ENCODE results near the gene LY6G5C. TPM values are rescaled to one million over a fixed set of nuclear protein-coding genes. Genes with fewer than 3 reads are reported as not detected.
"Not testable (repeated sequence)": the region's sequence is repeated elsewhere in the genome, so short reads cannot be mapped to it uniquely, and the experiment has no call there.

Gene LY6G5C
- total RNA-seq, 1 experiment from 2014 or later, result 2.6 TPM

- Histone ChIP-seq H3K4me2 (no peak overlapping the region), H3K27ac (no peak overlapping the region), H3K9me2 (ENCODE audit: insufficient read depth) (no peaks in the 10 kb centered on the region), H4K20me1 (ENCODE audit: insufficient read depth) (no peaks in the 10 kb centered on the region), H3K27me3 (ENCODE audit: insufficient read depth, low read depth) (no peaks in the 10 kb centered on the region), H3K4me1 (replicated peaks; ENCODE audit: insufficient read depth) (no peaks in the 10 kb centered on the region; the same call in 1 of the 2 replicates), H2AFZ (no peak overlapping the region), H3F3A (ENCODE audit: insufficient read depth, low read depth) (no peaks in the 10 kb centered on the region), H3K36me3 (ENCODE audit: low read depth) (no peaks in the 10 kb centered on the region), H3K9me3 (ENCODE audit: insufficient read depth, low read depth) (no peaks in the 10 kb centered on the region), H3K79me2 (ENCODE audit: low read depth) (no peaks in the 10 kb centered on the region), H3K4me3 (no peak overlapping the region)
- TF ChIP-seq EZH2 (IDR thresholded peaks at IDR 0.05; ENCODE audit: low read depth), result no peak
- CTCF ChIA-PET, result interaction anchor here (0.5 kb wide), 2 partner anchors 17 to 59 kb away, joined by 3 to 15 read pairs; no protein-coding TSS in a partner anchor
- no TSS peak for BruUV-seq (replicated peaks)
- intact Hi-C loops (cut with micrococcal nuclease; ENCODE audit: unreplicated experiment), result no loop called here
- DNase-seq, result no peak
- POLR2A ChIA-PET (ENCODE audit: unreplicated experiment), result no interaction called here
Observed at GRCh38 chr6:31711233-31711632, 30.4 kb upstream of the LY6G5C start.

DNA sequence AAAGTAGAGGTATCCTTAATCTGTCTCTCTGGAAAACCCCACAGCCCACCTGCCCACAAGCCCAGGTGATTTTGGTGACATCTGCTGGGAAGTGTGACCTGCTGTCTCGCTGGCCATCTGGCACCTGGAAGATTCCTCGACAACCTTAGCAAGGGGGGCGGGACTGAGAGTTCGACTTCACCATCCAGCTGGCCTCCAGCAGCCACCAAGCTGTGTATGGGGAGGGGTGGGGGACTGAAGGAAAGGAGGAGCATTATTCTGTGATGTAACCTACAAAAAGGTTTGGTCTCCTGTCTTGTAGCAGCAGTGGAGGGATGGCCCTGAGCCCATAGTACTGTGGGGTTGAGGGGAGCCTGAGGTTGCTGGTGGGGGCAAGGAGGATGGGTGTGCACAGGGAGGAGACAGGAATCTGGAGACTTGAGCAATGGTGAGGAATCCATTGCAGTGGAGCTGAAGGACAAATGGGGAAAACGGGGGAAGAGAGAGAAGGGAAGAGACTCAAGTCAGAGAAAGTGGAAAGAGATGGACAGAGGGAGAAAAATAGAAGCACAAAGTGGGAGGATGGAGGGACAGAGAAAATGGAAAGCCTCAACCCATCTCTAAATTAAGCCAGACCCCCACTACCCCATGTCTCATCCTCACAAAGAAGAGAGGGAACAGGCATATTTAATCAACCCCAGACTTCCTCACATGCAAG, 29.8 kb upstream of the LY6G5C start:
- CTCF ChIA-PET, result interaction anchor here (0.5 kb wide), 1 partner anchor 17 kb away, joined by 3 read pairs; no protein-coding TSS in a partner anchor
- POLR2A ChIA-PET (ENCODE audit: unreplicated experiment), result no interaction called here
- no peak overlapping the region for H3K4me3 ChIP-seq
- DNase-seq, result no peak
- intact Hi-C loops (cut with micrococcal nuclease; ENCODE audit: unreplicated experiment), result no loop called here
- no peaks in the 10 kb centered on the region for H3K9me3 ChIP-seq (ENCODE audit: insufficient read depth, low read depth)
- no peak for TF ChIP-seq EZH2 (IDR thresholded peaks at IDR 0.05; ENCODE audit: low read depth)
- TF ChIP-seq, protein P1, sequence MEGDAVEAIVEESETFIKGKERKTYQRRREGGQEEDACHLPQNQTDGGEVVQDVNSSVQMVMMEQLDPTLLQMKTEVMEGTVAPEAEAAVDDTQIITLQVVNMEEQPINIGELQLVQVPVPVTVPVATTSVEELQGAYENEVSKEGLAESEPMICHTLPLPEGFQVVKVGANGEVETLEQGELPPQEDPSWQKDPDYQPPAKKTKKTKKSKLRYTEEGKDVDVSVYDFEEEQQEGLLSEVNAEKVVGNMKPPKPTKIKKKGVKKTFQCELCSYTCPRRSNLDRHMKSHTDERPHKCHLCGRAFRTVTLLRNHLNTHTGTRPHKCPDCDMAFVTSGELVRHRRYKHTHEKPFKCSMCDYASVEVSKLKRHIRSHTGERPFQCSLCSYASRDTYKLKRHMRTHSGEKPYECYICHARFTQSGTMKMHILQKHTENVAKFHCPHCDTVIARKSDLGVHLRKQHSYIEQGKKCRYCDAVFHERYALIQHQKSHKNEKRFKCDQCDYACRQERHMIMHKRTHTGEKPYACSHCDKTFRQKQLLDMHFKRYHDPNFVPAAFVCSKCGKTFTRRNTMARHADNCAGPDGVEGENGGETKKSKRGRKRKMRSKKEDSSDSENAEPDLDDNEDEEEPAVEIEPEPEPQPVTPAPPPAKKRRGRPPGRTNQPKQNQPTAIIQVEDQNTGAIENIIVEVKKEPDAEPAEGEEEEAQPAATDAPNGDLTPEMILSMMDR (conservative IDR thresholded peaks at IDR 0.05), result no peak
- no peaks in the 10 kb centered on the region; the same call in 1 of the 2 replicates for H3K4me1 ChIP-seq (replicated peaks; ENCODE audit: insufficient read depth)
- no TSS peak for BruUV-seq (replicated peaks)
- H4K20me1 ChIP-seq (ENCODE audit: insufficient read depth), result no peaks in the 10 kb centered on the region
- no peaks in the 10 kb centered on the region for H3K9me2 ChIP-seq (ENCODE audit: insufficient read depth)
- no peak overlapping the region for H3K4me2 ChIP-seq
- H3K79me2 ChIP-seq (ENCODE audit: low read depth), result no peaks in the 10 kb centered on the region
- H2AFZ ChIP-seq, result no peak overlapping the region
- H3K36me3 ChIP-seq (ENCODE audit: low read depth), result no peaks in the 10 kb centered on the region
- no peak overlapping the region for H3K27ac ChIP-seq
- H3F3A ChIP-seq (ENCODE audit: insufficient read depth, low read depth), result no peaks in the 10 kb centered on the region
- no peaks in the 10 kb centered on the region for H3K27me3 ChIP-seq (ENCODE audit: insufficient read depth, low read depth)

DNA sequence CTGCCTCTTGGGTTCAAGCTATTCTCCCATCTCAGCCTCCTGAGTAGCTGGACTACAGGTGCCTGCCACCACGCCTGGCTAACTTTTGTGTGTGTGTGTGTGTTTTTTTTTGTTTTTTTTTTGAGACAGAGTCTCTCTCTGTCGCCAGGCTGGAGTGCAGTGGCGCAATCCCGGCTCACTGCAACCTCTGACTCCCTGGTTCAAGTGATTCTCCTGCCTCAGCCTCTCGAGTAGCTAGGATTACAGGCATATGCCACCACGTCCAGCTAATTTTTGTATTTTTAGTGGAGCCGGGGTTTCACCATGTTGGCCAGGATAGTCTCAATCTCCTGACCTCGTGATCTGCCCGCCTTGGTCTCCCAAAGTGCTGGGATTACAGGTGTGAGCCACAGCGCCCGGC, 28.3 kb upstream of the LY6G5C start:
- BruUV-seq (replicated peaks); H3K9me2 ChIP-seq (ENCODE audit: insufficient read depth); POLR2A ChIA-PET (ENCODE audit: unreplicated experiment); H3F3A ChIP-seq (ENCODE audit: insufficient read depth, low read depth); H3K4me1 ChIP-seq (replicated peaks; ENCODE audit: insufficient read depth); H3K4me3 ChIP-seq; H3K27ac ChIP-seq; CTCF ChIA-PET; H3K79me2 ChIP-seq (ENCODE audit: low read depth); H3K9me3 ChIP-seq (ENCODE audit: insufficient read depth, low read depth); intact Hi-C loops (cut with micrococcal nuclease; ENCODE audit: unreplicated experiment); H3K27me3 ChIP-seq (ENCODE audit: insufficient read depth, low read depth); DNase-seq; H4K20me1 ChIP-seq (ENCODE audit: insufficient read depth); H3K36me3 ChIP-seq (ENCODE audit: low read depth); H2AFZ ChIP-seq; H3K4me2 ChIP-seq: not testable (repeated sequence)

GRCh38 chr6:31708224-31708623, 27.4 kb upstream of the LY6G5C start:
- Histone ChIP-seq H2AFZ (no peak overlapping the region), H3K4me1 (replicated peaks; ENCODE audit: insufficient read depth) (peaks cover 6% of the 10 kb centered on the region; the same call in 1 of the 2 replicates), H3K9me2 (ENCODE audit: insufficient read depth) (no peaks in the 10 kb centered on the region), H3K27me3 (ENCODE audit: insufficient read depth, low read depth) (no peaks in the 10 kb centered on the region), H3K79me2 (ENCODE audit: low read depth) (no peaks in the 10 kb centered on the region), H3F3A (ENCODE audit: insufficient read depth, low read depth) (no peaks in the 10 kb centered on the region), H3K4me3 (no peak overlapping the region), H3K4me2 (no peak overlapping the region), H3K36me3 (ENCODE audit: low read depth) (no peaks in the 10 kb centered on the region), H4K20me1 (ENCODE audit: insufficient read depth) (no peaks in the 10 kb centered on the region), H3K27ac (no peak overlapping the region), H3K9me3 (ENCODE audit: insufficient read depth, low read depth) (no peaks in the 10 kb centered on the region)
- no peak for DNase-seq
- ChIA-PET CTCF (no interaction called here), POLR2A (ENCODE audit: unreplicated experiment) (no interaction called here)
- TF ChIP-seq, protein P1 (conservative IDR thresholded peaks at IDR 0.05), result no peak
- no TSS peak for BruUV-seq (replicated peaks)
- intact Hi-C loops (cut with micrococcal nuclease; ENCODE audit: unreplicated experiment), result no loop called here

Measured in PC-9 (cell line).